LNCaP clone FGC (cell line): ENCODE measurements around the gene CASQ1.
A peak's percentile ranks its signal among the peaks of the same experiment; 100 is the strongest.

Experiments
- DNase-seq: peaks from one replicate; pipeline ENCODE4 v3.0.0-alpha.2; 2011; ENCODE audit warnings: low read depth
- H3K4me3 ChIP-seq: 2 replicates; pipeline ENCODE4 v1.5.1; 2011; ENCODE audit warnings: mild to moderate bottlenecking, low read depth, low read length, control low read depth
- CTCF ChIP-seq: IDR thresholded peaks from 2 replicates; pipeline ENCODE4 v1.5.1; 2012; ENCODE audit warnings: mild to moderate bottlenecking; ENCODE audit not compliant: control insufficient read depth, insufficient read depth; ENCODE audit errors: extremely low read depth

CASQ1 gene

GRCh38 chr1:160232911-160233310 lies 42.5 kb downstream of the CASQ1 start:
- no peak for DNase-seq
- H3K4me3 ChIP-seq, result no peak overlapping the region
- no peak for TF ChIP-seq CTCF

- TF ChIP-seq CTCF, result no peak
- no peak overlapping the region for H3K4me3 ChIP-seq
- no peak for DNase-seq
Observed at GRCh38 chr1:160236806-160237205, 46.4 kb downstream of the CASQ1 start.

GRCh38 chr1:160237558-160237957 lies 47.2 kb downstream of the CASQ1 start:
- no peak for TF ChIP-seq CTCF
- no peak overlapping the region for H3K4me3 ChIP-seq
- DNase-seq, result no peak

GRCh38 chr1:160238408-160238807 lies 48.0 kb downstream of the CASQ1 start:
- no peak for DNase-seq
- no peak for TF ChIP-seq CTCF
- H3K4me3 ChIP-seq, result no peak overlapping the region

GRCh38 chr1:160239582-160240299 lies 49.4 kb downstream of the CASQ1 start:
- no peak for TF ChIP-seq CTCF
- no peak overlapping the region for H3K4me3 ChIP-seq
- DNase-seq, result no peak

GRCh38 chr1:160243767-160244166 lies 53.4 kb downstream of the CASQ1 start:
- H3K4me3 ChIP-seq, result no peak overlapping the region
- no peak for DNase-seq
- TF ChIP-seq CTCF, result no peak

GRCh38 chr1:160244209-160244608 lies 53.8 kb downstream of the CASQ1 start:
- H3K4me3 ChIP-seq, result no peak overlapping the region
- peak; percentile 14 for DNase-seq
- TF ChIP-seq CTCF, result no peak
